ENCODE results near the gene GAST. TPM values are rescaled to one million over a fixed set of nuclear protein-coding genes. Genes with fewer than 3 reads are reported as not detected.
"Not testable (repeated sequence)": the region's sequence is repeated elsewhere in the genome, so short reads cannot be mapped to it uniquely, and the experiment has no call there.

Gene GAST
- total RNA-seq, 1 experiment from 2014 or later: not detected

- H3K79me2 ChIP-seq (ENCODE audit: insufficient read depth, low read length): no peaks in the 10 kb centered on the region
- H3K27me3 ChIP-seq (ENCODE audit: insufficient read depth, low read length): no peaks in the 10 kb centered on the region
- Mint-ChIP-seq H3K4me1 (0 out of 4 replicates have a peak, but pooled peaks cover 2 to 8% of the 10 kb centered on the region in 2 experiments), H3K9me3 (no peaks in the 10 kb centered on the region; a peak in 1 of 5 replicates), H3K27ac (no peak overlapping the region; a peak in 1 of 7 replicates), H3K36me3 (ENCODE audit: insufficient read depth in 1 of 3, low read depth in 3 of 3) (peaks cover 5 to 19% (median 8%) of the 10 kb centered on the region in 3 experiments), H3K4me3 (no peak overlapping the region), H3K27me3 (ENCODE audit: low read depth) (peaks cover 30% of the 10 kb centered on the region)
- no peak overlapping the region for H2BK5ac ChIP-seq (ENCODE audit: insufficient read length, low read length)
- H4K91ac ChIP-seq (ENCODE audit: insufficient read length, low read depth, low read length): no peak overlapping the region
- H4K8ac ChIP-seq (replicated peaks; ENCODE audit: insufficient read length, low read depth, low read length): no peak overlapping the region
- WGBS (ENCODE audit: extremely low coverage, insufficient read length, low lambda C conversion rate): no CpG with 5 or more reads among the region's 6 CpGs
- no peak overlapping the region for H3K18ac ChIP-seq (ENCODE audit: insufficient read length, low read depth, low read length)
- no peak overlapping the region for H2AFZ ChIP-seq (ENCODE audit: low read length)
- no peak overlapping the region for H2BK15ac ChIP-seq (ENCODE audit: low read depth, low read length)
- H2BK20ac ChIP-seq (ENCODE audit: low read depth, low read length, poor library complexity, severe bottlenecking): no peak overlapping the region
- no peak overlapping the region for H3K56ac ChIP-seq (ENCODE audit: insufficient read length, low read depth, low read length)
- no peak overlapping the region for H3K27ac ChIP-seq (ENCODE audit: insufficient read length, low read depth, low read length)
- H4K20me1 ChIP-seq (ENCODE audit: control insufficient read depth, insufficient read depth, insufficient read length): no peaks in the 10 kb centered on the region
- TF ChIP-seq CTCF (conservative IDR thresholded peaks at IDR 0.05): no peak
- H4K5ac ChIP-seq (ENCODE audit: insufficient read length, low read depth, low read length): no peak overlapping the region
- H2AK5ac ChIP-seq (ENCODE audit: insufficient read length, low read length): no peak overlapping the region
- H3K9me3 ChIP-seq (ENCODE audit: control insufficient read depth, low read depth, low read length): no peaks in the 10 kb centered on the region
- no peaks in the 10 kb centered on the region for H3K23me2 ChIP-seq (ENCODE audit: insufficient read length, low read depth, low read length, poor library complexity, severe bottlenecking)
- H3K4me1 ChIP-seq (ENCODE audit: insufficient read depth, low read length): no peaks in the 10 kb centered on the region
- no peak overlapping the region for H2BK12ac ChIP-seq (ENCODE audit: insufficient read length, low read depth, low read length)
- no peak overlapping the region for H3K4ac ChIP-seq (ENCODE audit: low read depth, low read length)
- H3K4me2 ChIP-seq (ENCODE audit: insufficient read depth, insufficient read length, low read length): no peak overlapping the region
- no peaks in the 10 kb centered on the region for H3K79me1 ChIP-seq (ENCODE audit: insufficient read depth, low read depth, low read length, poor library complexity, severe bottlenecking)
- H2BK120ac ChIP-seq (ENCODE audit: low read depth, low read length, poor library complexity, severe bottlenecking): no peak overlapping the region
- no peak overlapping the region for H3K14ac ChIP-seq (ENCODE audit: insufficient read depth, low read length)
- H3T11ph ChIP-seq (ENCODE audit: low read length): no peak overlapping the region
- no peak for DNase-seq
- no peak overlapping the region for H3K23ac ChIP-seq (ENCODE audit: insufficient read length, low read depth, low read length)
- no peak overlapping the region for H3K9ac ChIP-seq (ENCODE audit: extremely low read depth, insufficient read length, low read length)
Measured at GRCh38 chr17:41697122-41697962, 14.8 kb upstream of the GAST start.

- WGBS (ENCODE audit: extremely low coverage, insufficient read length, low lambda C conversion rate): no CpG with 5 or more reads among the region's 3 CpGs
- H4K20me1 ChIP-seq (ENCODE audit: control insufficient read depth, insufficient read depth, insufficient read length); H3K4me2 ChIP-seq (ENCODE audit: insufficient read depth, insufficient read length, low read length); H3K56ac ChIP-seq (ENCODE audit: insufficient read length, low read depth, low read length); H3K23ac ChIP-seq (ENCODE audit: insufficient read length, low read depth, low read length); H3K9ac ChIP-seq (ENCODE audit: extremely low read depth, insufficient read length, low read length); H3K4ac ChIP-seq (ENCODE audit: low read depth, low read length); H3K18ac ChIP-seq (ENCODE audit: insufficient read length, low read depth, low read length); H3K14ac ChIP-seq (ENCODE audit: insufficient read depth, low read length); H4K5ac ChIP-seq (ENCODE audit: insufficient read length, low read depth, low read length); H3K9me3 Mint-ChIP-seq; H3K23me2 ChIP-seq (ENCODE audit: insufficient read length, low read depth, low read length, poor library complexity, severe bottlenecking); H3K27me3 ChIP-seq (ENCODE audit: insufficient read depth, low read length); H2BK12ac ChIP-seq (ENCODE audit: insufficient read length, low read depth, low read length); H4K8ac ChIP-seq (replicated peaks; ENCODE audit: insufficient read length, low read depth, low read length); H4K91ac ChIP-seq (ENCODE audit: insufficient read length, low read depth, low read length); H3K9me3 ChIP-seq (ENCODE audit: control insufficient read depth, low read depth, low read length); H3K4me1 ChIP-seq (ENCODE audit: insufficient read depth, low read length); H2BK120ac ChIP-seq (ENCODE audit: low read depth, low read length, poor library complexity, severe bottlenecking); H3K4me3 Mint-ChIP-seq; H2BK20ac ChIP-seq (ENCODE audit: low read depth, low read length, poor library complexity, severe bottlenecking); H3K27ac Mint-ChIP-seq; H3K27ac ChIP-seq (ENCODE audit: insufficient read length, low read depth, low read length); H3T11ph ChIP-seq (ENCODE audit: low read length); DNase-seq; H3K36me3 Mint-ChIP-seq (ENCODE audit: insufficient read depth in 1 of 3, low read depth in 3 of 3); H2AK5ac ChIP-seq (ENCODE audit: insufficient read length, low read length); H3K79me2 ChIP-seq (ENCODE audit: insufficient read depth, low read length); H3K79me1 ChIP-seq (ENCODE audit: insufficient read depth, low read depth, low read length, poor library complexity, severe bottlenecking); H2BK15ac ChIP-seq (ENCODE audit: low read depth, low read length); H2AFZ ChIP-seq (ENCODE audit: low read length); H2BK5ac ChIP-seq (ENCODE audit: insufficient read length, low read length): not testable (repeated sequence)
- Mint-ChIP-seq H3K4me1 (peaks cover 13 to 17% of the 10 kb centered on the region in 2 experiments), H3K27me3 (ENCODE audit: low read depth) (peaks cover 63% of the 10 kb centered on the region)
Measured at GRCh38 chr17:41700843-41701242, 11.3 kb upstream of the GAST start.
